Osteocyte (in vitro differentiated cells): ENCODE data around the gene SHC1. TPM values are rescaled to one million over a fixed set of nuclear protein-coding genes. Genes with fewer than 3 reads are reported as not detected.

Experiments used
- DNase-seq: peaks from one replicate; pipeline ENCODE4 v3.0.0; 2021; ENCODE audit warnings: mixed read lengths; ENCODE audit not compliant: unreplicated experiment; ENCODE audit errors: extremely low spot score
- H3K27ac Mint-ChIP-seq: one replicate; pipeline ENCODE4 v1.8.0; 2021; ENCODE audit warnings: mild to moderate bottlenecking, mixed read lengths; ENCODE audit not compliant: unreplicated experiment
- H3K27me3 Mint-ChIP-seq: one replicate; pipeline ENCODE4 v1.8.0; 2021; ENCODE audit warnings: mixed read lengths; ENCODE audit not compliant: unreplicated experiment
- H3K36me3 Mint-ChIP-seq: one replicate; pipeline ENCODE4 v1.8.0; 2021; ENCODE audit warnings: mixed read lengths; ENCODE audit not compliant: unreplicated experiment
- H3K4me1 Mint-ChIP-seq: one replicate; pipeline ENCODE4 v1.8.0; 2021; ENCODE audit warnings: mixed read lengths; ENCODE audit not compliant: unreplicated experiment
- H3K4me3 Mint-ChIP-seq: one replicate; pipeline ENCODE4 v1.8.0; 2021; ENCODE audit warnings: mild to moderate bottlenecking, moderate library complexity, mixed read lengths; ENCODE audit not compliant: unreplicated experiment
- H3K9me3 Mint-ChIP-seq: one replicate; pipeline ENCODE4 v1.8.0; 2021; ENCODE audit warnings: mixed read lengths; ENCODE audit not compliant: unreplicated experiment
- CTCF ChIP-seq: fragments of 200-600 bp; sonication (generic); IDR thresholded peaks from 2 replicates; pipeline ENCODE4 v1.5.0; 2021; ENCODE audit warnings: antibody characterized with exemption, mild to moderate bottlenecking, moderate library complexity
- total RNA-seq: library from RNA; stranded (reverse); gene quantifications from 2 replicates; pipeline ENCODE4 v1.2.1, GENCODE V29; 2021

SHC1 gene
- total RNA-seq, 1 donor from 2014 or later, result 239 TPM

- TF ChIP-seq CTCF, result no peak
- H3K27ac Mint-ChIP-seq, result no peak overlapping the region
Observed at GRCh38 chr1:154966111-154966510, 4.4 kb downstream of the SHC1 start.

GRCh38 chr1:154964359-154964758 is 6.2 kb downstream of the SHC1 start:
- no peak for TF ChIP-seq CTCF
- H3K27ac Mint-ChIP-seq, result no peak overlapping the region
- H3K36me3 Mint-ChIP-seq, result peaks cover 21% of the 10 kb centered on the region
- H3K9me3 Mint-ChIP-seq, result no peaks in the 10 kb centered on the region
- H3K4me1 Mint-ChIP-seq, result peaks cover 45% of the 10 kb centered on the region
- no peak overlapping the region for H3K4me3 Mint-ChIP-seq
- no peaks in the 10 kb centered on the region for H3K27me3 Mint-ChIP-seq
- DNase-seq, result no peak

More at GRCh38 chr1:154966111-154966510, 4.4 kb downstream of the SHC1 start:
- Mint-ChIP-seq H3K4me1 (peaks cover 44% of the 10 kb centered on the region), H3K27me3 (no peaks in the 10 kb centered on the region), H3K9me3 (no peaks in the 10 kb centered on the region), H3K36me3 (peaks cover 21% of the 10 kb centered on the region), H3K4me3 (no peak overlapping the region)
- no peak for DNase-seq

GRCh38 chr1:154963643-154964042 is 6.9 kb downstream of the SHC1 start:
- Mint-ChIP-seq H3K27me3 (no peaks in the 10 kb centered on the region), H3K4me1 (peaks cover 38% of the 10 kb centered on the region), H3K9me3 (no peaks in the 10 kb centered on the region), H3K4me3 (no peak overlapping the region), H3K36me3 (peaks cover 21% of the 10 kb centered on the region), H3K27ac (peak overlapping the region; percentile 36)
- no peak for DNase-seq
- TF ChIP-seq CTCF, result no peak

- H3K9me3 Mint-ChIP-seq, result no peaks in the 10 kb centered on the region
- peaks cover 21% of the 10 kb centered on the region for H3K36me3 Mint-ChIP-seq
- no peak for TF ChIP-seq CTCF
- H3K27ac Mint-ChIP-seq, result peak overlapping the region; percentile 91
- H3K27me3 Mint-ChIP-seq, result no peaks in the 10 kb centered on the region
- peaks cover 31% of the 10 kb centered on the region for H3K4me1 Mint-ChIP-seq
- peak overlapping the region; percentile 80 for H3K4me3 Mint-ChIP-seq
- no peak for DNase-seq
Observed at GRCh38 chr1:154962795-154963330, 7.7 kb downstream of the SHC1 start.

- peak overlapping the region; percentile 80 for H3K4me3 Mint-ChIP-seq
- peak overlapping the region; percentile 91 for H3K27ac Mint-ChIP-seq
- no peaks in the 10 kb centered on the region for H3K27me3 Mint-ChIP-seq
- peaks cover 20% of the 10 kb centered on the region for H3K36me3 Mint-ChIP-seq
- H3K4me1 Mint-ChIP-seq, result peaks cover 32% of the 10 kb centered on the region
- no peak for TF ChIP-seq CTCF
- no peaks in the 10 kb centered on the region for H3K9me3 Mint-ChIP-seq
- no peak for DNase-seq
Observed at GRCh38 chr1:154962156-154962749, 8.3 kb downstream of the SHC1 start.
